Endothelial cell of umbilical vein (primary cell): ENCODE data around the gene TANGO2.

Source experiments
- CTCF ChIP-seq, 2 donors: IDR thresholded peaks; 1 replicate in 1 of 2; 2 replicates in 1 of 2; pipeline ENCODE4 v1.5.1; 2011; ENCODE audit warnings: low read length in 2 of 2, mild to moderate bottlenecking in 2 of 2, moderate library complexity in 2 of 2, control low read depth in 1 of 2, inconsistent platforms in 1 of 2, low read depth in 1 of 2; ENCODE audit not compliant: insufficient read depth in 1 of 2; ENCODE audit errors: extremely low read depth in 1 of 2
- POLR2AphosphoS5 ChIP-seq: IDR thresholded peaks from 2 replicates; pipeline ENCODE4 v1.6.1; 2012; ENCODE audit warnings: low read depth, mild to moderate bottlenecking, control low read depth, low read length, moderate library complexity; ENCODE audit not compliant: insufficient read depth

- TF ChIP-seq CTCF (IDR thresholded peaks at IDR 0.05; ENCODE audit: extremely low read depth in 1 of 2, insufficient read depth in 1 of 2, low read depth in 1 of 2, low read length in 2 of 2) (no peak), POLR2AphosphoS5 (no peak)
Measured at GRCh38 chr22:20021196-20022181, 579 bp downstream of the TANGO2 start.
